Right atrium auricular region (tissue), 2 donors: Measurements from ENCODE around the gene PSME1. TPM values are rescaled to one million over a fixed set of nuclear protein-coding genes. Genes with fewer than 3 reads are reported as not detected.
A peak's percentile ranks its signal among the peaks of the same experiment; 100 is the strongest.

ENCODE experiments used
- DNase-seq: peaks from one replicate; pipeline ENCODE4 v3.0.0-alpha.2; 2019; ENCODE audit warnings: low spot score
- H3K27ac ChIP-seq, 2 donors: fragments of 200-600 bp; sonication (generic); 1 replicate in 1 of 2; 2 replicates in 1 of 2; pipeline ENCODE4 v1.5.1; 2016 to 2019
- H3K27me3 ChIP-seq, 2 donors: fragments of 200-600 bp; sonication (generic); one replicate each; pipeline versions ENCODE4 v1.5.1 to v1.6.0; 2017 to 2019
- H3K36me3 ChIP-seq: fragments of 200-600 bp; sonication (generic); one replicate; pipeline ENCODE4 v1.5.1; 2016
- H3K4me1 ChIP-seq, 2 donors: fragments of 200-600 bp; sonication (generic); one replicate each; pipeline versions ENCODE4 v1.5.1 to v1.6.0; 2017 to 2019
- H3K4me3 ChIP-seq, 2 donors: fragments of 200-600 bp; sonication (generic); 1 replicate in 1 of 2; 2 replicates in 1 of 2; pipeline ENCODE4 v1.5.1; 2017 to 2019; ENCODE audit warnings: mild to moderate bottlenecking in 1 of 2, moderate library complexity in 1 of 2
- H3K9me3 ChIP-seq, 2 donors: fragments of 200-600 bp; sonication (generic); one replicate each; pipeline ENCODE4 v1.5.1; 2019
- CTCF ChIP-seq, 2 donors: fragments of 200-600 bp; sonication (generic); IDR thresholded peaks; one replicate each; pipeline ENCODE4 v1.5.1; 2019; ENCODE audit warnings: antibody characterized with exemption in 2 of 2
- microRNA-seq, 2 donors: library from miRNA; unstranded; fragments of <30 nt; microRNA quantifications; one replicate each; pipeline ENCODE4, GENCODE V29; 2016 to 2017; ENCODE audit warnings: borderline number of aligned reads in 2 of 2, borderline replicate concordance in 1 of 2
- total RNA-seq, 2 donors: library from RNA; depleted of rRNA; stranded (reverse); fragments of >200 nt; gene quantifications; one replicate each; pipeline ENCODE4 v1.1.0, GENCODE V29; 2016

PSME1 gene
- total RNA-seq, 2 donors from 2014 or later, result 72.9 to 112 TPM

- Histone ChIP-seq H3K9me3 (no peaks in the 10 kb centered on the region), H3K36me3 (peaks cover 39% of the 10 kb centered on the region), H3K4me1 (peaks cover 0 to 20% of the 10 kb centered on the region in 2 donors), H3K27me3 (no peaks in the 10 kb centered on the region), H3K27ac (no peak overlapping the region), H3K4me3 (no peak overlapping the region)
- DNase-seq, result no peak
- TF ChIP-seq CTCF (IDR thresholded peaks at IDR 0.05), result no peak
Measured at GRCh38 chr14:24185026-24185425, 49.0 kb downstream of the PSME1 start.

GRCh38 chr14:24185741-24186140, 49.7 kb downstream of the PSME1 start:
- peaks cover 0 to 19% of the 10 kb centered on the region in 2 donors for H3K4me1 ChIP-seq
- H3K27me3 ChIP-seq, result no peaks in the 10 kb centered on the region
- peaks cover 39% of the 10 kb centered on the region for H3K36me3 ChIP-seq
- no peaks in the 10 kb centered on the region for H3K9me3 ChIP-seq
- no peak for TF ChIP-seq CTCF (IDR thresholded peaks at IDR 0.05)
- no peak for DNase-seq
- H3K27ac ChIP-seq, result no peak overlapping the region
- no peak overlapping the region for H3K4me3 ChIP-seq

- H3K4me1 ChIP-seq, result peaks cover 0 to 19% of the 10 kb centered on the region in 2 donors
- H3K4me3 ChIP-seq, result no peak overlapping the region
- peaks cover 33% of the 10 kb centered on the region for H3K36me3 ChIP-seq
- DNase-seq, result no peak
- H3K27me3 ChIP-seq, result no peaks in the 10 kb centered on the region
- no peak overlapping the region for H3K27ac ChIP-seq
- no peaks in the 10 kb centered on the region for H3K9me3 ChIP-seq
- TF ChIP-seq CTCF (IDR thresholded peaks at IDR 0.05), result no peak
Measured at GRCh38 chr14:24186831-24187538, 51.0 kb downstream of the PSME1 start.

- Histone ChIP-seq H3K4me3 (peak overlapping the region in 1 of 2 donors; percentile 78), H3K36me3 (peaks cover 33% of the 10 kb centered on the region)
- TF ChIP-seq CTCF (IDR thresholded peaks at IDR 0.05), result no peak
Measured at GRCh38 chr14:24187539-24187915, 51.5 kb downstream of the PSME1 start.

More at GRCh38 chr14:24187539-24187915, 51.5 kb downstream of the PSME1 start:
- H3K27me3 ChIP-seq, result no peaks in the 10 kb centered on the region
- no peak for DNase-seq
- peaks cover 0 to 19% of the 10 kb centered on the region in 2 donors for H3K4me1 ChIP-seq
- H3K27ac ChIP-seq, result peak overlapping the region in 1 of 2 donors; percentile 64
- no peaks in the 10 kb centered on the region for H3K9me3 ChIP-seq

Small RNA genes within 50 kb of the gene (microRNA-seq; reads per million reads assigned to microRNA genes)
- 0 reads per million in 2 donors for gene MIR7703

Other genes with a start within 250 kb of the PSME1 start
- 10 to 100 TPM; 29.6 to 38.8 TPM for gene DHRS4, start 182.4 kb upstream of the PSME1 start, total RNA-seq
- gene DHRS4L2, start 147.3 kb upstream of the PSME1 start, total RNA-seq, result 10 to 100 TPM; 10.6 to 17.6 TPM
- not detected for gene CARMIL3, start 84.2 kb upstream of the PSME1 start, total RNA-seq
- under 1 TPM in 1 of 2 donors, not detected in 1; 0.24 TPM for gene CPNE6, start 64.6 kb upstream of the PSME1 start, total RNA-seq
- 10 to 100 TPM in 1 of 2 donors, 1 to 10 TPM in 1; 1.8 to 10.7 TPM for gene PCK2, start 41.9 kb upstream of the PSME1 start, total RNA-seq
- gene DCAF11, start 21.4 kb upstream of the PSME1 start, total RNA-seq, result 10 to 100 TPM; 54.1 to 69.8 TPM
- gene NRL, start 21.2 kb upstream of the PSME1 start, total RNA-seq, result 1 to 10 TPM; 2.5 to 5.0 TPM
- gene FITM1, start 5.5 kb upstream of the PSME1 start, total RNA-seq, result 100 to 1,000 TPM in 1 of 2 donors, 10 to 100 TPM in 1; 74.3 to 180 TPM
- 10 to 100 TPM in 1 of 2 donors, 1 to 10 TPM in 1; 9.9 to 16.8 TPM for gene EMC9, start 5.4 kb downstream of the PSME1 start, total RNA-seq
- gene PSME2, start 10.4 kb downstream of the PSME1 start, total RNA-seq, result 10 to 100 TPM; 23.1 to 40.6 TPM
- 10 to 100 TPM; 24.1 to 47.5 TPM for gene RNF31, start 11.3 kb downstream of the PSME1 start, total RNA-seq
- gene IRF9, start 25.1 kb downstream of the PSME1 start, total RNA-seq, result 10 to 100 TPM; 29.2 to 33.1 TPM
- gene REC8, start 35.9 kb downstream of the PSME1 start, total RNA-seq, result 1 to 10 TPM; 3.8 to 5.6 TPM
- 10 to 100 TPM; 12.1 to 15.7 TPM for gene IPO4, start 52.6 kb downstream of the PSME1 start, total RNA-seq
- 10 to 100 TPM; 23.5 to 42.7 TPM for gene TM9SF1, start 59.2 kb downstream of the PSME1 start, total RNA-seq
- not detected for gene TSSK4, start 69.5 kb downstream of the PSME1 start, total RNA-seq
- gene CHMP4A, start 77.3 kb downstream of the PSME1 start, total RNA-seq, result 10 to 100 TPM; 31.6 to 63.0 TPM
- 10 to 100 TPM; 15.5 to 19.7 TPM for gene MDP1, start 79.9 kb downstream of the PSME1 start, total RNA-seq
- 100 to 1,000 TPM; 184 to 206 TPM for gene NEDD8, start 96.2 kb downstream of the PSME1 start, total RNA-seq
- 10 to 100 TPM; 28.1 to 31.7 TPM for gene GMPR2, start 96.7 kb downstream of the PSME1 start, total RNA-seq
- 10 to 100 TPM; 28.2 to 36.3 TPM for gene TINF2, start 106.4 kb downstream of the PSME1 start, total RNA-seq
- gene TGM1, start 127.0 kb downstream of the PSME1 start, total RNA-seq, result 10 to 100 TPM; 11.9 to 36.9 TPM
- 10 to 100 TPM; 21.3 to 22.2 TPM for gene RABGGTA, start 135.4 kb downstream of the PSME1 start, total RNA-seq
- 10 to 100 TPM; 10.1 to 13.7 TPM for gene DHRS1, start 163.6 kb downstream of the PSME1 start, total RNA-seq
- gene NOP9, start 163.7 kb downstream of the PSME1 start, total RNA-seq, result 10 to 100 TPM; 13.9 to 15.5 TPM
- 1 to 10 TPM; 2.0 to 6.6 TPM for gene CIDEB, start 171.8 kb downstream of the PSME1 start, total RNA-seq
- 1 to 10 TPM in 1 of 2 donors, under 1 TPM in 1; 0.98 to 1.4 TPM for gene LTB4R2, start 173.9 kb downstream of the PSME1 start, total RNA-seq
- 1 to 10 TPM; 1.9 to 3.0 TPM for gene LTB4R, start 175.3 kb downstream of the PSME1 start, total RNA-seq
- gene ADCY4, start 198.9 kb downstream of the PSME1 start, total RNA-seq, result 10 to 100 TPM; 17.1 to 25.5 TPM
- gene RIPK3, start 203.8 kb downstream of the PSME1 start, total RNA-seq, result 1 to 10 TPM; 1.9 to 3.8 TPM
- gene NFATC4, start 232.0 kb downstream of the PSME1 start, total RNA-seq, result 10 to 100 TPM; 12.5 to 13.4 TPM